ENCODE results near the gene RAB30.

The RAB30 gene

DNA sequence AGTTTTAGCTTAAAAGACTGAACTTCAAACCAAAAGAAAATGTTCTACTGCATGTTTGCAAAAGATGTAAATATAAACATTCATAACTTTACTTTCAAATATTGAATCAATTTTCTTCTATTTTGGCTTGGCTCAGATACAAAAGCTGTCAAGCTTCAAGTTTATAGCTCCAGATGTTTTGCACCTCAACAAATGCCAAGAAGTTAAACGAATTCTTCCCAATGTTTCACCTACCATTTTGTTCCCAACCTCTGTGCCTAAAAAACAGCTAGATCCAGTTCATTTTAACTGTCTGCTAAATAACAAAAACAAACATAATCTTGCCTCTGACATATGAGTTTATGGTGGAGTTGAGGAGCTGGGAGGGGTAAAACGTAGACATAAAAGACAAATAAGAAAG is 76.5 kb downstream of the RAB30 start:
- peak overlapping the region; percentile 93 for H3K27ac ChIP-seq
- peak overlapping the region; percentile 47; the same call in 1 of the 2 replicates for H3K9ac ChIP-seq
- H3K27me3 ChIP-seq (ENCODE audit: insufficient read depth, low read depth), result no peaks in the 10 kb centered on the region
- H4K20me1 ChIP-seq (ENCODE audit: insufficient read depth), result no peaks in the 10 kb centered on the region
- H3K4me3 ChIP-seq (IDR thresholded peaks at IDR 0.05; ENCODE audit: insufficient read depth, low read depth, low read length), result no peak overlapping the region
- H3K4me1 ChIP-seq (ENCODE audit: low read depth, poor library complexity, severe bottlenecking), result peaks cover 83% of the 10 kb centered on the region
- H3K79me2 ChIP-seq (ENCODE audit: insufficient read depth, low read depth), result no peaks in the 10 kb centered on the region; the same call in 1 of the 2 replicates
- no peak overlapping the region for H2AFZ ChIP-seq (ENCODE audit: low read depth)
- TF ChIP-seq, protein P1, sequence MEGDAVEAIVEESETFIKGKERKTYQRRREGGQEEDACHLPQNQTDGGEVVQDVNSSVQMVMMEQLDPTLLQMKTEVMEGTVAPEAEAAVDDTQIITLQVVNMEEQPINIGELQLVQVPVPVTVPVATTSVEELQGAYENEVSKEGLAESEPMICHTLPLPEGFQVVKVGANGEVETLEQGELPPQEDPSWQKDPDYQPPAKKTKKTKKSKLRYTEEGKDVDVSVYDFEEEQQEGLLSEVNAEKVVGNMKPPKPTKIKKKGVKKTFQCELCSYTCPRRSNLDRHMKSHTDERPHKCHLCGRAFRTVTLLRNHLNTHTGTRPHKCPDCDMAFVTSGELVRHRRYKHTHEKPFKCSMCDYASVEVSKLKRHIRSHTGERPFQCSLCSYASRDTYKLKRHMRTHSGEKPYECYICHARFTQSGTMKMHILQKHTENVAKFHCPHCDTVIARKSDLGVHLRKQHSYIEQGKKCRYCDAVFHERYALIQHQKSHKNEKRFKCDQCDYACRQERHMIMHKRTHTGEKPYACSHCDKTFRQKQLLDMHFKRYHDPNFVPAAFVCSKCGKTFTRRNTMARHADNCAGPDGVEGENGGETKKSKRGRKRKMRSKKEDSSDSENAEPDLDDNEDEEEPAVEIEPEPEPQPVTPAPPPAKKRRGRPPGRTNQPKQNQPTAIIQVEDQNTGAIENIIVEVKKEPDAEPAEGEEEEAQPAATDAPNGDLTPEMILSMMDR (conservative IDR thresholded peaks at IDR 0.05; ENCODE audit: low read depth, low read length), result no peak
- no peaks in the 10 kb centered on the region for H3K36me3 ChIP-seq (ENCODE audit: insufficient read depth)
- H3K4me2 ChIP-seq, result peak overlapping the region; percentile 81

DNA sequence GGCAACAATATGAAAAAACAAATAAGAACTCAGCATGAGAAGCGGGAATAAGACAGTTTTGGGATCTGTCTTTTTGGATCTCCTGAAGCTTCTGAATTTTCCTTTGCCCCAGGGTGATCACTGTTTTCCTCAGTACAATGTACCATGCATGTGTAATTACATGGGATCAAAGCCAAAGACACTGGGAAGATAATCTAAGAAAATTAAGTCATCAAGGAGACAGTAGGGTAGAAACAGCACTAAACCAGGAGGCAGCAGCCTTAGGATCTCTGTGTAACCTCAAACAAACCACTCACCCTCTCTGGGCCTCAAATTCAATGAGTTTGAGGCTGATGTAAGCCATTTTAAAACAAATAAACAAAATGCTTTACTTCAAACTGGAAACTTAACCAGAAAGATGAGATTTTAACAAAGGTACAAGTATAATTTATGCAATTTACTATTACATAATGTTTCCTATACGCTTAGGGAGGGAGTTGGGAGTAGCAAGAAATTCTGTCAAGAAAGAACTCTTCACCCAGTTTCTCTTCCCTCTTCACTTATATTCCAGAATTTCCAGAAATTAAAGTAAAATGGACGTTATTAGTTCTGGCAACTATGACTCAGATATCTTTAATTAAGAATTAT is 77.0 kb downstream of the RAB30 start:
- Histone ChIP-seq H3K4me1 (ENCODE audit: low read depth, poor library complexity, severe bottlenecking) (peaks cover 78% of the 10 kb centered on the region), H3K79me2 (ENCODE audit: insufficient read depth, low read depth) (no peaks in the 10 kb centered on the region; the same call in 1 of the 2 replicates), H3K9ac (peak overlapping the region; percentile 47; the same call in 1 of the 2 replicates), H3K36me3 (ENCODE audit: insufficient read depth) (no peaks in the 10 kb centered on the region), H3K27me3 (ENCODE audit: insufficient read depth, low read depth) (no peaks in the 10 kb centered on the region), H4K20me1 (ENCODE audit: insufficient read depth) (no peaks in the 10 kb centered on the region), H3K4me2 (peak overlapping the region; percentile 81), H2AFZ (ENCODE audit: low read depth) (no peak overlapping the region), H3K27ac (peak overlapping the region; percentile 93), H3K4me3 (IDR thresholded peaks at IDR 0.05; ENCODE audit: insufficient read depth, low read depth, low read length) (no peak overlapping the region)
- TF ChIP-seq, protein P1 (conservative IDR thresholded peaks at IDR 0.05; ENCODE audit: low read depth, low read length), result no peak

DNA sequence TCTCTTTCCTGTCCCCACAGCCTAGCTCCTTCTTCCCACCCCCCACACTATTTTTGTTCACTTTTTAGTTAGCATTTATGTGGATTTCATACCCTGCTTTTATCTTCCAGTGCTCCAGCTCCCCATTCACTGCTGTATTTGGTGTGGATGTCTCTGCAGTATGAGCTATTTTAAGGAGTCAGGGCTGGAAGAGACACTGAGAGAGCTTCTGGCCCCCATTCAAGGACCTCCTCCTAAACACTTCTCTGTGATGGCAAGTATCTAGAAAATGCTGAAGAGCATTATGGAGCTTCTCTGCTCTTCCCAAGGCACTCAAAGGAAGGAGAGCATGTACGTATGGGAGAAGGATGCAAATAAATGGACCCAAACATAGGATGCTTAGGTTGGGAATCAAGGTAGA is 79.5 kb downstream of the RAB30 start:
- no peak overlapping the region for H3K9ac ChIP-seq
- no peaks in the 10 kb centered on the region for H4K20me1 ChIP-seq (ENCODE audit: insufficient read depth)
- H2AFZ ChIP-seq (ENCODE audit: low read depth), result no peak overlapping the region
- no peak overlapping the region for H3K4me3 ChIP-seq (IDR thresholded peaks at IDR 0.05; ENCODE audit: insufficient read depth, low read depth, low read length)
- no peaks in the 10 kb centered on the region; the same call in 1 of the 2 replicates for H3K79me2 ChIP-seq (ENCODE audit: insufficient read depth, low read depth)
- H3K27ac ChIP-seq, result no peak overlapping the region
- H3K27me3 ChIP-seq (ENCODE audit: insufficient read depth, low read depth), result no peaks in the 10 kb centered on the region
- TF ChIP-seq, protein P1 (conservative IDR thresholded peaks at IDR 0.05; ENCODE audit: low read depth, low read length), result no peak
- H3K4me2 ChIP-seq, result no peak overlapping the region
- H3K36me3 ChIP-seq (ENCODE audit: insufficient read depth), result no peaks in the 10 kb centered on the region
- peaks cover 53% of the 10 kb centered on the region for H3K4me1 ChIP-seq (ENCODE audit: low read depth, poor library complexity, severe bottlenecking)

DNA sequence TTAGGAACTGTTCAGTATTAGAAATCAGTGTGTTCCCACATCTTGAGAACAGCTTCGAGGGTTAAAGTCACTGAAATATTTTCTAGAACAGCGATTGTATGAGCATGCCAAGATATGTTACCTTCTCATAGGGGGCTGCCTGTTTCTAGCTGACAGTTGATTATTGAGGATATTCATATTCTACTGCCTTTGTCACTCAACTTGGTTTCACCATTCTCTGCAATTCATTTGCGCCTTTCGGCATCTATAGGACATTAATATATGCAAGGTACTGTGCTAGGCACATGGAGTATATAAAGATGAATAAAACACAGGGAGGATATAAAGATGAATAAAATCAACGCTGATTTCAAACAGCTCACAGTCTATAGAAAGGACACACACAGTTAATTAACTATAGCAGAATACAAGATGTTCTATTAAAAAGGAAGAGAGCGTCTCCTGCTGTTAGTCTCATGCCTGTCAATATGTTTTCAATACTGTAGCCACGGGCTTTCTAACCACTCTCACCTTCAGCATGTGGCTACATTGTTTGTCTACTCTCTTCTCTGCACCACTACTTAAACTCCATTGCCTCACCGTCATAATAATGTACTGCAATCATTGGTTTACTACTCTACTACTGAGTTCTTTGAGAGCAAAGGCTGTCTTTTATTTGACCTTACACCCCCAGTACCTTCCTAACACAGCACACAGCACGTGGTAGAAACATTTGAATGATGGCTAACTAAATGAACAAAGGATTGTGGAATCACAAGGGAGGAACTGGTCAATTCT is 81.9 kb downstream of the RAB30 start:
- no peaks in the 10 kb centered on the region for H4K20me1 ChIP-seq (ENCODE audit: insufficient read depth)
- H3K4me1 ChIP-seq (ENCODE audit: low read depth, poor library complexity, severe bottlenecking), result peaks cover 29% of the 10 kb centered on the region
- no peaks in the 10 kb centered on the region for H3K36me3 ChIP-seq (ENCODE audit: insufficient read depth)
- TF ChIP-seq, protein P1 (conservative IDR thresholded peaks at IDR 0.05; ENCODE audit: low read depth, low read length), result no peak
- H3K4me2 ChIP-seq, result no peak overlapping the region
- H3K9ac ChIP-seq, result no peak overlapping the region
- H3K79me2 ChIP-seq (ENCODE audit: insufficient read depth, low read depth), result no peaks in the 10 kb centered on the region; the same call in 1 of the 2 replicates
- no peak overlapping the region for H2AFZ ChIP-seq (ENCODE audit: low read depth)
- H3K27ac ChIP-seq, result no peak overlapping the region
- no peaks in the 10 kb centered on the region for H3K27me3 ChIP-seq (ENCODE audit: insufficient read depth, low read depth)
- H3K4me3 ChIP-seq (IDR thresholded peaks at IDR 0.05; ENCODE audit: insufficient read depth, low read depth, low read length), result no peak overlapping the region

All from KMS-11 (cell line).